Chondrocyte (in vitro differentiated cells): Measurements from ENCODE around the gene ENDOG. TPM values are rescaled to one million over a fixed set of nuclear protein-coding genes. Genes with fewer than 3 reads are reported as not detected.
A peak's percentile ranks its signal among the peaks of the same experiment; 100 is the strongest.
"Not testable (repeated sequence)": the region's sequence is repeated elsewhere in the genome, so short reads cannot be mapped to it uniquely, and the experiment has no call there.

ENCODE experiments used
- DNase-seq: peaks from one replicate; pipeline ENCODE4 v3.0.0; 2021; ENCODE audit warnings: mixed read lengths, low spot score
- H3K27ac Mint-ChIP-seq: one replicate; pipeline ENCODE4 v1.8.0; 2021; ENCODE audit warnings: mild to moderate bottlenecking, moderate library complexity, mixed read lengths; ENCODE audit not compliant: unreplicated experiment
- H3K27me3 Mint-ChIP-seq: 2 replicates; pipeline ENCODE4 v1.8.0; 2021; ENCODE audit warnings: low read depth, mixed read lengths
- H3K36me3 Mint-ChIP-seq: 2 replicates; pipeline ENCODE4 v1.8.0; 2021; ENCODE audit warnings: low read depth, mixed read lengths
- H3K4me1 Mint-ChIP-seq: 2 replicates; pipeline ENCODE4 v1.8.0; 2021; ENCODE audit warnings: low read depth, mild to moderate bottlenecking, mixed read lengths
- H3K4me3 Mint-ChIP-seq: one replicate; pipeline ENCODE4 v1.8.0; 2021; ENCODE audit warnings: mild to moderate bottlenecking, moderate library complexity, mixed read lengths; ENCODE audit not compliant: unreplicated experiment
- H3K9me3 Mint-ChIP-seq: 2 replicates; pipeline ENCODE4 v1.8.0; 2021; ENCODE audit warnings: low read depth, mixed read lengths
- total RNA-seq: library from RNA; stranded (reverse); gene quantifications from 3 replicates; pipeline ENCODE4 v1.2.1, GENCODE V29; 2021
- TF ChIP-seq, protein P1 (sequence below): fragments of 200-600 bp; sonication (generic); IDR thresholded peaks from 2 replicates; pipeline ENCODE4 v1.5.0; 2021; ENCODE audit warnings: antibody characterized with exemption, mild to moderate bottlenecking, moderate library complexity

Gene ENDOG
- total RNA-seq, 1 donor from 2014 or later, result 23.1 TPM

GRCh38 chr9:128840524-128840923 is 22.2 kb downstream of the ENDOG start:
- no peak overlapping the region for H3K4me3 Mint-ChIP-seq
- no peaks in the 10 kb centered on the region for H3K9me3 Mint-ChIP-seq
- no peak for DNase-seq
- peaks cover 6% of the 10 kb centered on the region for H3K36me3 Mint-ChIP-seq
- H3K27me3 Mint-ChIP-seq, result no peaks in the 10 kb centered on the region
- H3K4me1 Mint-ChIP-seq, result peaks cover 8% of the 10 kb centered on the region
- TF ChIP-seq, protein P1, sequence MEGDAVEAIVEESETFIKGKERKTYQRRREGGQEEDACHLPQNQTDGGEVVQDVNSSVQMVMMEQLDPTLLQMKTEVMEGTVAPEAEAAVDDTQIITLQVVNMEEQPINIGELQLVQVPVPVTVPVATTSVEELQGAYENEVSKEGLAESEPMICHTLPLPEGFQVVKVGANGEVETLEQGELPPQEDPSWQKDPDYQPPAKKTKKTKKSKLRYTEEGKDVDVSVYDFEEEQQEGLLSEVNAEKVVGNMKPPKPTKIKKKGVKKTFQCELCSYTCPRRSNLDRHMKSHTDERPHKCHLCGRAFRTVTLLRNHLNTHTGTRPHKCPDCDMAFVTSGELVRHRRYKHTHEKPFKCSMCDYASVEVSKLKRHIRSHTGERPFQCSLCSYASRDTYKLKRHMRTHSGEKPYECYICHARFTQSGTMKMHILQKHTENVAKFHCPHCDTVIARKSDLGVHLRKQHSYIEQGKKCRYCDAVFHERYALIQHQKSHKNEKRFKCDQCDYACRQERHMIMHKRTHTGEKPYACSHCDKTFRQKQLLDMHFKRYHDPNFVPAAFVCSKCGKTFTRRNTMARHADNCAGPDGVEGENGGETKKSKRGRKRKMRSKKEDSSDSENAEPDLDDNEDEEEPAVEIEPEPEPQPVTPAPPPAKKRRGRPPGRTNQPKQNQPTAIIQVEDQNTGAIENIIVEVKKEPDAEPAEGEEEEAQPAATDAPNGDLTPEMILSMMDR, result no peak
- no peak overlapping the region for H3K27ac Mint-ChIP-seq

DNA sequence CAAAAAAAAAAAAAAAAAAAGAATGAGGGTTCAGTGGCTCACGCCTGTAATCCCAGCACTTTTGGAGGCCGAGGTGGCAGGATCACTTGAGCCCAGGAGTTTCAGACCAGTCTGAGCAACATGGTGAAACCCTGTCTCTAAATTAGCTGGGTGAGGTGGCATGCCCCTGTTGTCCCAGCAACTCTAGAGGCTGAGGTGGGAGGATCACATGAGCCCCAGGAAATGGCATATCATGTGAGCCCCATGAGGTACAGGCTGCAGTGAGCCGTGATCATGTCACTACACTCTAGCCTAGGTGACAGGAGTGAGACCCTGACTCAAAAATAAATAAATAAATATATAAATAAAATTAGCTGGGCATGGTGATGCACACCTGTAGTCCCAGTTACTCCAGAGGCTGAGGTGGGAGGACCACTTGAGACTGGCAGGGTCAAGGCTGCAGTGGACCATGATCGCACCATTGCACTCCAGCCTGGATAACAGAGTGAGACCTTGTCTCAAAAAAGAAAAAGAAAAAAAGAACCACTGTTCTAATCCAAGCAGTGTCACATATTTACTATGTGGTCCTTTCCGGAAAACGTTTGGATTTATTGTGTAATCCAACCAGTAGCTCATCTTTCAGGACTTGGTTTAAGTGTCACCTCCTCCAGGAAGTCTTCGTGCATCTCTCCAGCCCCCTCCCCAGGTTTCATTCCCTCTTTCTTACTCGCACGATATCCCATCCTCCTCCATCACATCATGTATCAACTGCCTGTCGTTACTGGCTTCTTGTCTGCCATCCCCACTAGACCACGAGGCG is 23.6 kb downstream of the ENDOG start:
- H3K27ac Mint-ChIP-seq, result no peak overlapping the region
- no peaks in the 10 kb centered on the region for H3K9me3 Mint-ChIP-seq
- DNase-seq, result no peak
- TF ChIP-seq, protein P1, result no peak
- H3K4me1 Mint-ChIP-seq, result peaks cover 10% of the 10 kb centered on the region
- H3K27me3 Mint-ChIP-seq, result no peaks in the 10 kb centered on the region
- H3K4me3 Mint-ChIP-seq, result no peak overlapping the region
- H3K36me3 Mint-ChIP-seq, result peaks cover 6% of the 10 kb centered on the region

- not testable (repeated sequence) for H3K27me3 Mint-ChIP-seq, H3K4me3 Mint-ChIP-seq, DNase-seq, H3K36me3 Mint-ChIP-seq, H3K9me3 Mint-ChIP-seq, H3K27ac Mint-ChIP-seq
- peaks cover 10% of the 10 kb centered on the region for H3K4me1 Mint-ChIP-seq
Observed at GRCh38 chr9:128843171-128843570, 24.9 kb downstream of the ENDOG start.

DNA sequence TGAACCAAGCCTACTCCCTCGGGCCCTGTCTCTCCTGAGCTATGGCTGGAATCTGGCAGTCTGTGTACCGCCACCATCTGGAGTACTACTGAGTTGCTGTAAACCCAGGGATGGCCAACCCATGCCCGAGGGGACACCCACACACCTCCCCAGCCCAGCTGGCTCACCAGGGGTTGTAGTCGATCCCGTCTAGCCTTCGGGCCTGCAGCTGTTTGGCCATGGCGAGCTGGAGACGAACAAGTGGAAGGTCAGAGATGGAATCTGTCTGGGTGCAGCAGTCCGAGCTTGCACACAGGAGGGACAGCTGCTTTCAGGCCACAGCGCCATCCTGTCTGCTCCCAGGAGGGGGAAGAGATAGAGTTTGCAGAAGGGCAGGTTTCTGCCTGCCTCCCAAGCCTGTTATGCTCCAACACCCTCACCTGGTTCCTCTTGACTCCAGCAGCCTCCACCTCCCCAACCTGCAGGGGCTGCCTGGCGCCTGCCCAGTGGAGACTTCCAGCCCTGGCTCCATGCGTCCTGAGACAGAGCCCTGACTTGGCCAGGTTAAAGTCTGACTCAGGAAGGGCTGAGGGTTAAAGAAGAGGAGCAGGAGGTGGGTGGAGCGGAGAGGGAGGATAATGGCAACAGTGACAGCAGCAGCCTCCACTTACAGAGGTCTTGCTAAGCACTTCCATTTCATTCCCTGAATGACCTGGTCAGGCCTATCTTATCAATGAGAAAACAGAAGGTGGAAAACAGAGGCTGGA is 27.1 kb downstream of the ENDOG start:
- TF ChIP-seq, protein P1, result peak; percentile 59
- H3K4me3 Mint-ChIP-seq, result no peak overlapping the region
- DNase-seq, result no peak
- H3K9me3 Mint-ChIP-seq, result peaks cover 12% of the 10 kb centered on the region
- peaks cover 10% of the 10 kb centered on the region for H3K4me1 Mint-ChIP-seq
- no peak overlapping the region for H3K27ac Mint-ChIP-seq
- H3K27me3 Mint-ChIP-seq, result no peaks in the 10 kb centered on the region
- H3K36me3 Mint-ChIP-seq, result peaks cover 5% of the 10 kb centered on the region

GRCh38 chr9:128846680-128847030 is 28.4 kb downstream of the ENDOG start:
- H3K36me3 Mint-ChIP-seq, result peaks cover 11% of the 10 kb centered on the region
- H3K27me3 Mint-ChIP-seq, result no peaks in the 10 kb centered on the region
- no peak for DNase-seq
- H3K4me3 Mint-ChIP-seq, result no peak overlapping the region
- no peak overlapping the region for H3K27ac Mint-ChIP-seq
- H3K9me3 Mint-ChIP-seq, result peaks cover 24% of the 10 kb centered on the region
- TF ChIP-seq, protein P1, result no peak
- H3K4me1 Mint-ChIP-seq, result peaks cover 10% of the 10 kb centered on the region
